ENCODE data around the gene PTPRN. TPM values are rescaled to one million over a fixed set of nuclear protein-coding genes. Genes with fewer than 3 reads are reported as not detected.

PTPRN gene
- total and polyA plus RNA-seq, 2 of the 8 experiments (the other 6 are each of a cell fraction or from before 2014, with no cell fraction given), result 5.4 to 8.2 TPM

GRCh38 chr2:219266232-219266631 is 43.0 kb downstream of the PTPRN start:
- Histone ChIP-seq H4K91ac (replicated peaks; ENCODE audit: insufficient read length, low read length) (no peak overlapping the region), H2BK20ac (ENCODE audit: low read length) (no peak overlapping the region), H2BK15ac (ENCODE audit: low read length) (no peak overlapping the region), H2BK12ac (ENCODE audit: low read depth, low read length) (no peak overlapping the region), H3K4ac (replicated peaks; ENCODE audit: insufficient read length, low read depth, low read length) (no peak overlapping the region), H2AFZ (ENCODE audit: low read length) (no peak overlapping the region), H3K27me3 (replicated peaks in 1 of 4; ENCODE audit: control insufficient read depth in 3 of 4, extremely low read depth in 1 of 4, insufficient read depth in 3 of 4, low read length in 3 of 4) (peaks cover 0 to 4% (median 2%) of the 10 kb centered on the region in 4 experiments; a peak in 3 of 7 replicates), H3K79me1 (ENCODE audit: low read depth, low read length) (no peaks in the 10 kb centered on the region), H4K5ac (ENCODE audit: insufficient read length, low read depth, low read length) (no peak overlapping the region), H3K4me1 (replicated peaks in 1 of 4; ENCODE audit: control insufficient read depth in 3 of 4, insufficient read depth in 4 of 4, low read length in 3 of 4) (no peaks in the 10 kb centered on the region), H3K4me2 (ENCODE audit: insufficient read depth in 1 of 2, low read depth in 2 of 2, low read length in 2 of 2) (no peak overlapping the region), H3K27ac (ENCODE audit: low read depth, low read length) (no peak overlapping the region), H3K18ac (ENCODE audit: extremely low read depth, low read length) (no peak overlapping the region), H2BK120ac (replicated peaks; ENCODE audit: low read depth, low read length) (no peak overlapping the region), H3K9me3 (ENCODE audit: insufficient read depth in 2 of 2, low read depth in 1 of 2, low read length in 1 of 2) (no peaks in the 10 kb centered on the region), H3K4me3 (ENCODE audit: extremely low read depth in 1 of 4, insufficient read depth in 2 of 4, low read depth in 3 of 4, low read length in 4 of 4) (no peak overlapping the region), H3K23me2 (ENCODE audit: low read depth, low read length) (no peaks in the 10 kb centered on the region), H2BK5ac (ENCODE audit: low read depth, low read length) (no peak overlapping the region), H3K79me2 (ENCODE audit: control insufficient read depth in 1 of 2, insufficient read depth in 2 of 2, low read length in 2 of 2) (no peaks in the 10 kb centered on the region), H3K56ac (replicated peaks; ENCODE audit: insufficient read length, low read depth, low read length) (no peak overlapping the region), H3K9ac (replicated peaks in 1 of 4; ENCODE audit: extremely low read depth in 1 of 4, low read depth in 3 of 4, low read length in 3 of 4) (no peak overlapping the region), H3K14ac (ENCODE audit: insufficient read length) (no peak overlapping the region), H4K8ac (ENCODE audit: extremely low read depth, insufficient read depth, low read length) (no peak overlapping the region), H2AK5ac (ENCODE audit: low read depth, low read length) (no peak overlapping the region), H4K20me1 (replicated peaks in 1 of 2; ENCODE audit: control insufficient read depth in 1 of 2, insufficient read depth in 2 of 2, low read length in 2 of 2) (no peaks in the 10 kb centered on the region), H3K36me3 (ENCODE audit: control insufficient read depth in 2 of 4, insufficient read depth in 4 of 4, low read length in 3 of 4) (no peaks in the 10 kb centered on the region), H3K23ac (ENCODE audit: insufficient read length) (no peak overlapping the region)
- no peak for DNase-seq (ENCODE audit: low read depth in 1 of 2, low spot score in 2 of 2)
- TF ChIP-seq SRF (IDR thresholded peaks at IDR 0.05; ENCODE audit: low read depth, low read length), result no peak
- no peak for TF ChIP-seq MAX (IDR thresholded peaks at IDR 0.05)
- no peak for TF ChIP-seq BRCA1 (IDR thresholded peaks at IDR 0.05; ENCODE audit: low read depth, low read length)
- 71% methylated on average over 5 of the region's 5 CpGs; no CpG with 5 or more reads in 1 of the 2 experiments for WGBS, 2 experiments (ENCODE audit: extremely low coverage in 1 of 2, insufficient coverage in 1 of 2, insufficient read length in 1 of 2, insufficient replicate concordance in 2 of 2, low coverage in 1 of 2, low lambda C conversion rate in 2 of 2, missing lambda C conversion rate in 1 of 2)
- ChIA-PET POLR2A (ENCODE audit: partially characterized antibody) (no interaction called here), CTCF (ENCODE audit: partially characterized antibody) (interaction anchor here (0.9 to 4.9 kb wide), 5 partner anchors 11 to 107 kb away, joined by 3 to 25 read pairs (median 3); partner anchors contain the start of gene DNAJB2)
- FAIRE-seq, result no peak
